Activated CD8-positive, alpha-beta memory T cell treated with anti-CD3 and anti-CD28 coated beads, Interleukin-2, amount 50 U/mL, for 1 hour (primary cell): ENCODE measurements around the gene PBX2.
"Not testable (repeated sequence)": the region's sequence is repeated elsewhere in the genome, so short reads cannot be mapped to it uniquely, and the experiment has no call there.

ENCODE experiments used
- DNase-seq: peaks from one replicate; pipeline ENCODE4 v3.0.0-alpha.2; 2020; ENCODE audit errors: extremely low read depth

PBX2 gene

GRCh38 chr6:32149932-32150870, 39.8 kb downstream of the PBX2 start:
- DNase-seq, result no peak

DNA sequence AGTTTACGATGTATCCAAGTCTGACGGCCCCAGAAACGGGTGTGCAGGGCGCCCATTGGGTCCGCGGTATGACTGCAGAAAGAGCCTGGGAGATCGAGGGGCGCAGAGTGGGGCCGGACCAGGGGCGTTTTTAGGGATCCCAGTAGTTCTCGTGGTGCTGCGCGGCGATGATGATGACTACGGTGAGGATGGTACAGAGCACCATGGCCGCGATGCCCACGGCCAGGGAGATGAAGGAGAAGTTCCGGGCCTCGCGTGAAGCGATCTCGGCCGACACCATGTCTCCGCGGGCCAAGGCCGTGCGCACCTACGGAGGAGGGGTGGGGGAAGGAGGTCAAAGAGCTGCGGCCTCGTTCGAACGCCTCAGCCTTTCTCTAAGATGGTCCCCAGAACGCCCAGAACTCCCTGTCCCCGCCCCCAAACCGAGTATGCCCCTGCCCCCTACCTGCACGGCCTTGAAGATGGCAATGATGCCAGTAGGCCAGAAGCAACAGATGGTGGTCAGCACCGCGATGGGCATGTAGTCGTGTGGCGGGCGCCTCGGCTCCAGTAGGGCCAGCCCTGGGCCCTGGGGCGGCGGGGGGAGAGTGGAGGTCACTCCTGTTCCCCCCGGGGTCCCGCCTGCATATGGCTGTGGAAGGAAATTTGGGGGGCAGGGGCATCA, 40.8 kb downstream of the PBX2 start:
- no peak for DNase-seq

- no peak for DNase-seq
These were observed 41.5 kb downstream of the PBX2 start for GRCh38 chr6:32148289-32149091.

DNA sequence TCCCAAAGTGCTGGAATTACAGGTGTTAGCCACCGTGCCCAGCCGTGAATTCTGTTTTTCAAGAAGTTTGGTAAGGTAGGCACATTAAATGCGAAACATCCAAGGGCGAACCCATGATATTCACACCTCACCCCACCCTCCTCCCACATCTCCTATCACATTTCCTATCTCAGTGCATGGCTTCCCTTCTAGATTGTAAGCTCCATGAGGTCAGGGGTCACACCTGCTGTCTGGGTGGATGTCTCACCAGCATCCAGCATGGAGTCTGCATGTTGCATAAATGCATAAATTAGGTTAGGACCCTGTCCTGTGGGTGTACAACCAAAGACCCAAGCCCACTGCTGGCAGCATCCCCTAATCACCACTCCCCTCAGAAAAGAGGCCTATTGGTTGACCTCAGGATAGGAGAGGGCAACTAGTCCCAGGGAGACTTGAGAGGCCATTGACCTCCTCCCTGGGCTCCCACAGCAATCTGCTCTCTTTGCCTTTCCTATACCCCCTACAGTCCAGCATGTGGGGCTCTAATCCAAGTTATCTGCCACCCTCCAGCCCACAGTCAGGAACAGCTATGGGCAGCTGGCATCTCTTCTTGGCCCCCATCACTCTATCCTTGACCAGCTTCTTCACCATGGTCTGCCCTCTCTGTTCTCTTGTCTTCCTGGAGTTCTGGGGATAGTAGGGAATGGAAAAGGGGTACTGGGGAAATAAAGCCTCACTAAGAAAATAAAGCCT, 42.4 kb downstream of the PBX2 start:
- no peak for DNase-seq

- no peak for DNase-seq
These were observed 43.3 kb downstream of the PBX2 start for GRCh38 chr6:32146687-32147086.

DNA sequence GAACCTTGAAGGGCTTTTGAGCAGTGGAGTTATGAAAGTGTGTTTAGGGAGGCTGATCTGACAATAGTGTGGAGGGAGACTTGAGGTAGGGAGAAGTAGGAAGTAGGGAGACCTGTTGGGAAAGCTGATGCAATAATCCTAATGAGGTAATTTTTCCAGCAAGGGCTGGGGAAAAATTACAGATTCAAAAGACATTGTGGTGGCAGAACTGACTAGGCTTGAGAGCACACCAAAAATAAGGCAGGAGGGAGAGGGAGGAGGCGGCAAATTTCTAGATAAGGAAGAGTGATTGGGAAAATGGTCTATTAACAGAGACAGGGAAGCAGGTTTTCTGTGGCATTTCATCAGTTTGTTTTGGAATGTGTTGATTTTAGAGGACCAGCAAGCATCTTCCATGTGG, 43.7 kb downstream of the PBX2 start:
- no peak for DNase-seq

GRCh38 chr6:32144238-32144637, 45.8 kb downstream of the PBX2 start:
- not testable (repeated sequence) for DNase-seq

DNA sequence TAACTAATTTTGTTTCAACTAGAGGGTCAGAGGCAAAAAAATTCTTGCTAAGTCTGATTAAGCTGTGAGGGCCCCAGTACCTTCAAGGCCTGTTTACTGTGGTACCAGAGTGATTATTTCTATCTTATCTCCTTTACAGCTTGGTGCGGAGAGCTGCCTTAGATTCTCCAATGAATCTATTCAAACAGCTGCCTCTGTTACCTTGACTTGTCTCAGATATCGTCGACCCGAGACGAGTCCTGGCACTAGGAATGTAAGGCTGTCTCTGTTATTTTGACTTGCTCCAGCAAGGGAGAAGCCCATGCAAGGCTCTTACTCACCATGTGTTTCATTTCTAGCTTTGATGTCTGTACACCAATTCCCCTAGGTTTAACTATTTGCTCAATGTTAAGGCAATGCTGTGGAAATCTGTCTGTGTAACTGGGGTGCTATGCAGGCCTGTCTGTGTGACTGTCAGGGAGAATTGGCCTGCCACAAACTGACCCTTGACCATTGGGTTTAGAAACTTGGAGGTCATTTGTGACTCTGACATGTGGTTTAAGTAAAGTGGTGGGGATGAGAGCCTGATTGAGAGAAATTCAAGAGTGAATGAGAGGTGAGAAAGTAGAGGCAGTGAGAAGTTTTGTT, 49.5 kb downstream of the PBX2 start:
- DNase-seq, result no peak

- no peak for DNase-seq
These were observed 50.4 kb downstream of the PBX2 start for GRCh38 chr6:32139590-32139989.

GRCh38 chr6:32137454-32137853, 52.5 kb downstream of the PBX2 start:
- DNase-seq, result no peak
